Caco-2 (cell line): ENCODE data around the gene CTCFL. TPM values are rescaled to one million over a fixed set of nuclear protein-coding genes. Genes with fewer than 3 reads are reported as not detected.

Experiments
- BruUV-seq: library from RNA; stranded (reverse); fragments of 400-500 nt; replicated peaks from 2 replicates; lab custom pipeline; 2021; lab: Mats Ljungman, UMichigan
- CTCF ChIA-PET: fragments of 300-600 bp; sonication (Branson Sonifier 250); formaldehyde crosslinking; loops from one replicate; lab custom pipeline; 2022; ENCODE audit warnings: antibody characterized with exemption; lab: Charles Lee
- POLR2A ChIA-PET: fragments of 300-600 bp; sonication (Branson Sonifier 250); formaldehyde crosslinking; loops from one replicate; lab custom pipeline; 2022; ENCODE audit warnings: antibody characterized with exemption; lab: Charles Lee
- DNase-seq, 2 experiments: peaks; one replicate each; pipeline versions ENCODE4 v3.0.0 to v3.0.0-alpha.2; 2020 to 2022
- H3K27me3 ChIP-seq: replicated peaks from 2 replicates; pipeline ENCODE4 v1.6.0; 2011; ENCODE audit warnings: low read length; ENCODE audit not compliant: control insufficient read depth, insufficient read depth
- H3K36me3 ChIP-seq: 2 replicates; pipeline ENCODE4 v1.5.1; 2011; ENCODE audit warnings: low read length; ENCODE audit not compliant: control insufficient read depth, insufficient read depth
- H3K4me1 ChIP-seq: fragments of 250-450 bp; sonication (Bioruptor Pico); 2 replicates; pipeline ENCODE4 v1.5.1; 2020; ENCODE audit warnings: mild to moderate bottlenecking
- H3K4me3 ChIP-seq: 2 replicates; pipeline ENCODE4 v1.5.1; 2011; ENCODE audit warnings: low read depth, mild to moderate bottlenecking, control low read depth, low read length
- H3K9me3 ChIP-seq: fragments of 250-450 bp; sonication (Bioruptor Pico); 2 replicates; pipeline ENCODE4 v1.5.1; 2020; ENCODE audit warnings: mild to moderate bottlenecking, moderate library complexity
- H3K27ac Mint-ChIP-seq: one replicate; pipeline ENCODE4 v1.8.0; 2022; ENCODE audit warnings: mixed read lengths; ENCODE audit not compliant: unreplicated experiment
- H3K27me3 Mint-ChIP-seq: one replicate; pipeline ENCODE4 v1.8.0; 2022; ENCODE audit warnings: mixed read lengths; ENCODE audit not compliant: insufficient read depth, unreplicated experiment
- H3K36me3 Mint-ChIP-seq: one replicate; pipeline ENCODE4 v1.8.0; 2022; ENCODE audit warnings: mild to moderate bottlenecking, mixed read lengths; ENCODE audit not compliant: insufficient read depth, unreplicated experiment
- H3K4me1 Mint-ChIP-seq: one replicate; pipeline ENCODE4 v1.8.0; 2022; ENCODE audit warnings: low read depth, mixed read lengths; ENCODE audit not compliant: unreplicated experiment
- H3K4me3 Mint-ChIP-seq: one replicate; pipeline ENCODE4 v1.8.0; 2022; ENCODE audit warnings: mild to moderate bottlenecking, moderate library complexity, mixed read lengths; ENCODE audit not compliant: unreplicated experiment
- H3K9me3 Mint-ChIP-seq: one replicate; pipeline ENCODE4 v1.8.0; 2022; ENCODE audit warnings: mixed read lengths; ENCODE audit not compliant: unreplicated experiment
- intact Hi-C: fragments of 100-400 bp; cut with micrococcal nuclease; formaldehyde crosslinking; loops from one replicate; pipeline ENCODE4 v1.10.0; 2022; ENCODE audit not compliant: unreplicated experiment
- total RNA-seq: library from RNA; stranded (reverse); gene quantifications from 2 replicates; pipeline ENCODE4 v1.2.3, GENCODE V29; 2022
- TF ChIP-seq, protein P1 (sequence below), 2 experiments: fragments of 200-600 bp in 1 of 2; IDR thresholded peaks; 1 replicate in 1 of 2; 2 replicates in 1 of 2; pipeline versions ENCODE4 v1.5.1 to v1.8.0; 2011 to 2022; ENCODE audit warnings: antibody characterized with exemption in 1 of 2, control low read depth in 1 of 2, inconsistent platforms in 1 of 2, low read depth in 1 of 2, low read length in 1 of 2, mild to moderate bottlenecking in 1 of 2, moderate library complexity in 1 of 2; ENCODE audit not compliant: insufficient read depth in 1 of 2, severe bottlenecking in 1 of 2, unreplicated experiment in 1 of 2

CTCFL gene
- total RNA-seq, 1 experiment from 2014 or later = not detected

DNA sequence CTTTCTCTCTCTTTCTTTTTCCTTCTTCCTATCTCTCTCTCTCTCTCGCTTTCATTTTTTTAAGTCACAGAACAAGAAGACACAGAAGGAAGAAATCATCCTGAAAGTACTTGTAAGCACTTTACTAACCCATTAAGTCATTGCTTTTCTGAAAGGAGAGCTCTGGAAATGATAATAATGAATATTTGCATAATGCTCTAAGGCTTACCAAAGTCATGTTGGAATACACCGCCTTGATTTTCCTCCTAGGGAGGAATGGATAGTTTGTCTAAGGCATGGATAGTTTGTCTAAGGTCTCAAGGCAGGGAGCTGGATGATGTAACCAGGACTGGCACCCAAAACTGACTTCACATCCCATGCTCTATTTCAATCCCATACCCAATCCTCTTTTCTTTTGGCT lies 12.9 kb upstream of the CTCFL start:
- no peaks in the 10 kb centered on the region for H3K36me3 ChIP-seq
- H3K27me3 ChIP-seq = peaks cover 1% of the 10 kb centered on the region; the same call in 1 of the 2 replicates
- CTCF ChIA-PET = interaction anchor here (0.7 to 1.1 kb wide), 2 partner anchors 58 to 378 kb away, joined by 3 to 4 read pairs; no protein-coding TSS in a partner anchor
- Mint-ChIP-seq H3K36me3 (no peaks in the 10 kb centered on the region), H3K4me3 (no peak overlapping the region), H3K27me3 (peaks cover 23% of the 10 kb centered on the region), H3K27ac (no peak overlapping the region), H3K4me1 (no peaks in the 10 kb centered on the region), H3K9me3 (peaks cover 10% of the 10 kb centered on the region)
- TF ChIP-seq, protein P1, sequence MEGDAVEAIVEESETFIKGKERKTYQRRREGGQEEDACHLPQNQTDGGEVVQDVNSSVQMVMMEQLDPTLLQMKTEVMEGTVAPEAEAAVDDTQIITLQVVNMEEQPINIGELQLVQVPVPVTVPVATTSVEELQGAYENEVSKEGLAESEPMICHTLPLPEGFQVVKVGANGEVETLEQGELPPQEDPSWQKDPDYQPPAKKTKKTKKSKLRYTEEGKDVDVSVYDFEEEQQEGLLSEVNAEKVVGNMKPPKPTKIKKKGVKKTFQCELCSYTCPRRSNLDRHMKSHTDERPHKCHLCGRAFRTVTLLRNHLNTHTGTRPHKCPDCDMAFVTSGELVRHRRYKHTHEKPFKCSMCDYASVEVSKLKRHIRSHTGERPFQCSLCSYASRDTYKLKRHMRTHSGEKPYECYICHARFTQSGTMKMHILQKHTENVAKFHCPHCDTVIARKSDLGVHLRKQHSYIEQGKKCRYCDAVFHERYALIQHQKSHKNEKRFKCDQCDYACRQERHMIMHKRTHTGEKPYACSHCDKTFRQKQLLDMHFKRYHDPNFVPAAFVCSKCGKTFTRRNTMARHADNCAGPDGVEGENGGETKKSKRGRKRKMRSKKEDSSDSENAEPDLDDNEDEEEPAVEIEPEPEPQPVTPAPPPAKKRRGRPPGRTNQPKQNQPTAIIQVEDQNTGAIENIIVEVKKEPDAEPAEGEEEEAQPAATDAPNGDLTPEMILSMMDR (IDR thresholded peaks at IDR 0.05; ENCODE audit: insufficient read depth in 1 of 2, low read depth in 1 of 2, low read length in 1 of 2, severe bottlenecking in 1 of 2, unreplicated experiment in 1 of 2) = no peak
- no peaks in the 10 kb centered on the region for H3K4me1 ChIP-seq
- no peak for DNase-seq
- intact Hi-C loops = no loop called here
- BruUV-seq = no TSS peak
- H3K9me3 ChIP-seq = peaks cover 18% of the 10 kb centered on the region; the same call in 1 of the 2 replicates
- POLR2A ChIA-PET = no interaction called here
- no peak overlapping the region for H3K4me3 ChIP-seq

DNA sequence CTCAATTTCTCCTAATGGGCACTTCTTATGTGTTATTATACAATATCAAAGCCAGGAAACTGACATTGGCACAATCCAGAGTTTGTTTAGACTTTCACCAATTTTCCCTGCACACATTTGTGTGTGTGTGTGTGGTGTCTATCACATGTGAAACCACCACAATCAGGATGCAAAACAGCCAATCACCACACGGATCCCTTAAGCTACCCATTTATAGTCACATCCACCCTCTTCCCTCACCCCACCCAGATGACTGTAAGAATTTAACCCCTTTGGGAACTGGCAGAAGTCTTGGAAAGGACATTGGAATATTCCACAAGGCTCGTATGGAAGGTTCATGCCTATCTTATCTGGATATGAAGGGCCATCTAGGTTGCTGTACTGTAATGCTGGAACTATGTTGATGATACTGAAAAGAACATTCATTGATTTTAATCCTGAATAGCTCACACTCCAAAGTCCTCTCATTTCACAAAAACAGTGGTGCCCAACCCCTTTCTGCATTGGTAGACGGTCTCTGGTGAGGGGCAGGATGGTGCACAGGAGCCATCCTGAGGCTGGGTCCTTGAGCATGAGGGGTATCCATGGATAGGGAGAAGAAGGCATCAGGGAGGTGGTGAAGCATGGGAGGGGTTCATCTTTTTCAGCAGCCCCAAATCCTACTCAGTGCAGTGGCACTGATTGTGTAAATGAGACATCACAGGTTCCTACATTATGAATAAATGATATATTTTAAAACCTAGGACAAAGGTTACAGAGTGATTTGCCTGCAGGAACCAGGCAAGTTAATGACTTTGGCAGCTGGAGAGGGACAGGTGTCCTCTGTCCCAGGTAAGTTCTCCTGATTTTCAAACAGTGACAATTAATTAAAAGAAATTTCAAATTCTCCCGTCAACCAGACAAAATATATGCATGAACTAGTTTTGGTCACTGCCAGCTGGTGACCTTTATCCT lies 12.1 kb upstream of the CTCFL start:
- no peak overlapping the region for H3K4me3 ChIP-seq
- no peaks in the 10 kb centered on the region for H3K4me1 Mint-ChIP-seq
- CTCF ChIA-PET = interaction anchor here (1.1 kb wide), 1 partner anchor 59 kb away, joined by 4 read pairs; no protein-coding TSS in a partner anchor
- peaks cover 25% of the 10 kb centered on the region for H3K27me3 Mint-ChIP-seq
- H3K9me3 ChIP-seq = peaks cover 19% of the 10 kb centered on the region; the same call in 1 of the 2 replicates
- intact Hi-C loops = no loop called here
- H3K9me3 Mint-ChIP-seq = peaks cover 10% of the 10 kb centered on the region
- TF ChIP-seq, protein P1 (IDR thresholded peaks at IDR 0.05; ENCODE audit: insufficient read depth in 1 of 2, low read depth in 1 of 2, low read length in 1 of 2, severe bottlenecking in 1 of 2, unreplicated experiment in 1 of 2) = no peak
- H3K36me3 ChIP-seq = no peaks in the 10 kb centered on the region
- H3K27ac Mint-ChIP-seq = no peak overlapping the region
- no peaks in the 10 kb centered on the region for H3K4me1 ChIP-seq
- no peaks in the 10 kb centered on the region for H3K36me3 Mint-ChIP-seq
- BruUV-seq = no TSS peak
- POLR2A ChIA-PET = no interaction called here
- H3K27me3 ChIP-seq = 0 out of 2 replicates have a peak, but pooled peaks cover 1% of the 10 kb centered on the region
- DNase-seq = no peak
- H3K4me3 Mint-ChIP-seq = no peak overlapping the region

DNA sequence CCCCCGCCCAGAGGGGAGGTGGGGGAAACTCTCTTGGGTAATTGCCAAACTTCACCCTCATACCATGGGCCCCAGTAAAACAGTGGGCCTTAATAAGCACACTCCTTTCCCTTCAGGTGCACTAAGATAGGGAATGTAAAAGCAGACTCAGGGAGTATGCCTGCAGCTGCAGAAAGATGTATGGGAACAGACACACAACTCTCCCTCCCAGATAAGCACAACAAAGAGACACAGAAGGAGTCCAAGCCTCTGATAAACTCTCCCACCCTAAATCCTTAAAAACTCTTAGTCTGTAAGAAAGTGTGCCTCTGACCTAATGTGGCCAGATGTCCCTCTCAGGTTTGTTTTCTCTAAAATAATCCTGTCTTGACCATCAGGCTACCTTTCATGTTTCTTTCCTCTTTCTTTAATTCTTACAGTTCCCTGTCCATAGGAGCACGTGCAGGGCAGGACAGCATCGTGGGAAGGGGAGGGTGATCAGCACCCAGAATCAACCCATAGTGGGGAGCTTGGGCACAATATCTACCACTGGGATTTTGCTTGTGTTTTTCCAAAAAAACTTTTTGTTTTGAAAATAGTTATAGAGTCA lies 11.3 kb upstream of the CTCFL start:
- POLR2A ChIA-PET = no interaction called here
- H3K9me3 Mint-ChIP-seq = peaks cover 10% of the 10 kb centered on the region
- H3K27me3 ChIP-seq = no peaks in the 10 kb centered on the region
- CTCF ChIA-PET = interaction anchor here (0.6 kb wide), 1 partner anchor 139 kb away, joined by 3 read pairs; no protein-coding TSS in a partner anchor
- no peaks in the 10 kb centered on the region for H3K36me3 Mint-ChIP-seq
- no TSS peak for BruUV-seq
- peaks cover 19% of the 10 kb centered on the region; the same call in 1 of the 2 replicates for H3K9me3 ChIP-seq
- no peaks in the 10 kb centered on the region for H3K4me1 ChIP-seq
- no peak overlapping the region for H3K4me3 Mint-ChIP-seq
- no peak overlapping the region for H3K27ac Mint-ChIP-seq
- H3K27me3 Mint-ChIP-seq = peaks cover 25% of the 10 kb centered on the region
- intact Hi-C loops = no loop called here
- DNase-seq = no peak
- H3K4me3 ChIP-seq = no peak overlapping the region
- TF ChIP-seq, protein P1 (IDR thresholded peaks at IDR 0.05; ENCODE audit: insufficient read depth in 1 of 2, low read depth in 1 of 2, low read length in 1 of 2, severe bottlenecking in 1 of 2, unreplicated experiment in 1 of 2) = no peak
- H3K36me3 ChIP-seq = no peaks in the 10 kb centered on the region
- H3K4me1 Mint-ChIP-seq = no peaks in the 10 kb centered on the region
